ENCODE results near the gene LRRC8B. TPM values are rescaled to one million over a fixed set of nuclear protein-coding genes. Genes with fewer than 3 reads are reported as not detected.
A peak's percentile ranks its signal among the peaks of the same experiment; 100 is the strongest.

The LRRC8B gene
- total RNA-seq, 1 donor from 2014 or later = 6.4 TPM

DNA sequence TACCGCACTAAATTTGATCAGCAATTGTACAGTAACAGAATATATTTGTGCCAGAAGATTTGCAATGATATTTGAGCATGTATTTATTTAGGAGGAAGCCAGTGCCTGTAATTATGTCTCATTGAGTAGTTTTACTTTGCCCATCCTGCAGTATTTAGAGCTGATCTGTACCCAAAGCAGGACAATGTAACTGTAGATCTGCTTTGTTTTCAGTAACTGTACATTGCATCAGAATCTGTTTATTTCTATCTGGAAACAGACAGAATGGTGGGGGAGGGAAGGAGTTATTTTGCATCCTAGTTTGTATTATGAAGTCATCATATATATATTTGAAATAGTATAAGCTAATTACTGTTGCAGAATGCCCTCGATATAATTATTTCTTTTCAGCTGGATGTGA lies 72.1 kb downstream of the LRRC8B start:
- H2AFZ ChIP-seq (ENCODE audit: low read depth, low read length) = no peak overlapping the region
- Mint-ChIP-seq H3K27ac (ENCODE audit: unreplicated experiment) (no peak overlapping the region), H3K36me3 (ENCODE audit: low read depth, unreplicated experiment) (no peaks in the 10 kb centered on the region), H3K4me1 (ENCODE audit: low read depth, unreplicated experiment) (no peaks in the 10 kb centered on the region), H3K9me3 (ENCODE audit: unreplicated experiment) (no peaks in the 10 kb centered on the region), H3K4me3 (ENCODE audit: unreplicated experiment) (no peak overlapping the region), H3K27me3 (ENCODE audit: low read depth, unreplicated experiment) (peaks cover 14% of the 10 kb centered on the region)
- no peaks in the 10 kb centered on the region for H3K9me3 ChIP-seq (ENCODE audit: insufficient read depth, low read depth, low read length)
- H3K79me2 ChIP-seq (ENCODE audit: insufficient read depth, low read length) = no peaks in the 10 kb centered on the region
- no peak overlapping the region for H3K27ac ChIP-seq (ENCODE audit: low read depth, low read length)
- TF ChIP-seq EZH2 (IDR thresholded peaks at IDR 0.05; ENCODE audit: insufficient read depth, low read length) = no peak
- TF ChIP-seq, protein P1, sequence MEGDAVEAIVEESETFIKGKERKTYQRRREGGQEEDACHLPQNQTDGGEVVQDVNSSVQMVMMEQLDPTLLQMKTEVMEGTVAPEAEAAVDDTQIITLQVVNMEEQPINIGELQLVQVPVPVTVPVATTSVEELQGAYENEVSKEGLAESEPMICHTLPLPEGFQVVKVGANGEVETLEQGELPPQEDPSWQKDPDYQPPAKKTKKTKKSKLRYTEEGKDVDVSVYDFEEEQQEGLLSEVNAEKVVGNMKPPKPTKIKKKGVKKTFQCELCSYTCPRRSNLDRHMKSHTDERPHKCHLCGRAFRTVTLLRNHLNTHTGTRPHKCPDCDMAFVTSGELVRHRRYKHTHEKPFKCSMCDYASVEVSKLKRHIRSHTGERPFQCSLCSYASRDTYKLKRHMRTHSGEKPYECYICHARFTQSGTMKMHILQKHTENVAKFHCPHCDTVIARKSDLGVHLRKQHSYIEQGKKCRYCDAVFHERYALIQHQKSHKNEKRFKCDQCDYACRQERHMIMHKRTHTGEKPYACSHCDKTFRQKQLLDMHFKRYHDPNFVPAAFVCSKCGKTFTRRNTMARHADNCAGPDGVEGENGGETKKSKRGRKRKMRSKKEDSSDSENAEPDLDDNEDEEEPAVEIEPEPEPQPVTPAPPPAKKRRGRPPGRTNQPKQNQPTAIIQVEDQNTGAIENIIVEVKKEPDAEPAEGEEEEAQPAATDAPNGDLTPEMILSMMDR (IDR thresholded peaks at IDR 0.05; ENCODE audit: insufficient read depth, low read depth, low read length) = no peak
- H3K27me3 ChIP-seq (ENCODE audit: insufficient read depth, low read length) = no peaks in the 10 kb centered on the region
- no peak for FAIRE-seq
- no peak overlapping the region for H3K4me2 ChIP-seq (ENCODE audit: low read length)
- no peaks in the 10 kb centered on the region for H3K36me3 ChIP-seq (ENCODE audit: insufficient read depth, low read length)
- H3K4me1 ChIP-seq (ENCODE audit: insufficient read depth, low read length) = no peaks in the 10 kb centered on the region
- no peak for DNase-seq (ENCODE audit: low read depth)
- no peaks in the 10 kb centered on the region for H4K20me1 ChIP-seq (ENCODE audit: insufficient read depth, low read length)
- no peak overlapping the region for H3K4me3 ChIP-seq (ENCODE audit: insufficient read depth, low read depth, low read length)
- H3K9ac ChIP-seq (ENCODE audit: low read length) = no peak overlapping the region

DNA sequence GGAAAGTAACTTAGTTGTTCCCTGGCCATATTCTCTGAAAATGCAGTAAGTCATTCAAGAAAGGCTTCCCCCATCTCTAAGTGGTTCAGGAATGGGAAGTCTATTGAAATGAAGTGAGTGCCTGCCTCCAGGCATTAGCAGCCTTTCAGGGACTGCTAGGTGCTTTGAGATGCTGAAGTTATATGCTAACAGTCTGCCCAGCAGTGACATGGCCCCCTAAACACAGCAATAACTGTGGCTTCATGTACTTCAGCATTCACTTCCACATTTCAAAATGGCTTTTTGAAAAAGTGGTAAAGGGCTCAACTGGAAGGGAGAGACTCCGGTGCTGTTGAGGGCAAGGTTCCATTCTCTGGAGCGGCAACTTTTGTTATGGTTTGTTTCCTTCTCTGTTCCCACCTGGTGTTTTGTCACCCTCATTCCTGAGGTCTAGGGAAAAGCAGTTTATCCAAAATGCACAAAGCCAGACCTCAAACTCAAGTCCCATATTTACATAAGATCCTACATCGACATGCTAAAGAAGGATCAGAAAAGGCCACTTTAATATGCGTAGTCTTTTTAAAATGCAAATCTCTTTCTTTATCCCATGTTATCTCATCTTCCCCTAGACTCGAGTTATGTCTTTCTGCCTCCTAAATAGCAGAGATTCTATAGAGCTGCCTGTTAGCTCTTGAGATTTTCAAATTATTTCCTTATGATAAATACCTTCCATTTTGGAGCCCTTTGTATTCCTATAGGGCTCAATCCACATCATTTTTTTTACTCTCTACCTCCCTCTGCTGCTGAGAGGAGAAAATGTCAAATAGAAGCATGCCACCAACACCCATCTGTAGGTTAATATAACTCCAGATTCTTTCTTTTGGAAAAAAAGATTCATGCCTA lies 74.1 kb downstream of the LRRC8B start:
- DNase-seq (ENCODE audit: low read depth) = no peak
- FAIRE-seq = peak; percentile 5
- Mint-ChIP-seq H3K27me3 (ENCODE audit: low read depth, unreplicated experiment) (peaks cover 27% of the 10 kb centered on the region), H3K27ac (ENCODE audit: unreplicated experiment) (no peak overlapping the region), H3K9me3 (ENCODE audit: unreplicated experiment) (no peaks in the 10 kb centered on the region), H3K36me3 (ENCODE audit: low read depth, unreplicated experiment) (no peaks in the 10 kb centered on the region), H3K4me1 (ENCODE audit: low read depth, unreplicated experiment) (peaks cover 2% of the 10 kb centered on the region), H3K4me3 (ENCODE audit: unreplicated experiment) (no peak overlapping the region)
- Histone ChIP-seq H3K36me3 (ENCODE audit: insufficient read depth, low read length) (no peaks in the 10 kb centered on the region), H3K79me2 (ENCODE audit: insufficient read depth, low read length) (no peaks in the 10 kb centered on the region), H3K9me3 (ENCODE audit: insufficient read depth, low read depth, low read length) (no peaks in the 10 kb centered on the region), H3K4me3 (ENCODE audit: insufficient read depth, low read depth, low read length) (no peak overlapping the region), H3K4me2 (ENCODE audit: low read length) (no peak overlapping the region), H3K27ac (ENCODE audit: low read depth, low read length) (no peak overlapping the region), H4K20me1 (ENCODE audit: insufficient read depth, low read length) (no peaks in the 10 kb centered on the region), H3K27me3 (ENCODE audit: insufficient read depth, low read length) (no peaks in the 10 kb centered on the region), H3K4me1 (ENCODE audit: insufficient read depth, low read length) (peaks cover 4% of the 10 kb centered on the region), H2AFZ (ENCODE audit: low read depth, low read length) (no peak overlapping the region), H3K9ac (ENCODE audit: low read length) (no peak overlapping the region)
- no peak for TF ChIP-seq EZH2 (IDR thresholded peaks at IDR 0.05; ENCODE audit: insufficient read depth, low read length)
- TF ChIP-seq, protein P1 (IDR thresholded peaks at IDR 0.05; ENCODE audit: insufficient read depth, low read depth, low read length) = peak; percentile 63

DNA sequence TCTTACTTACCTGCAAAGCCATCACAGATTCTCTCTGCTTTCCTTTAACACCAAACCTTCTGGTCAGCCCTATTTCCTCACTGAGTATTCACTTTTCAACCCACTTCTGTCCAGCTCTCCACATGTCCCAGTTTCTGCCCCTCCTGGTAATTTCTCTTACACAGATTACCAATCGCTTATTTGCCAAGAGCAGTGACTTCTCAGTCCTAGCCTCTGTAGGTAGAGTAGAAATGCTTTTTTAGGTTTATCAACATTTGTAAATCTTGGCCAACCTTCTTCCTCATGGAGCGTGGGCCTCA lies 74.7 kb downstream of the LRRC8B start:
- peaks cover 3% of the 10 kb centered on the region for H3K4me1 Mint-ChIP-seq (ENCODE audit: low read depth, unreplicated experiment)
- H3K79me2 ChIP-seq (ENCODE audit: insufficient read depth, low read length) = no peaks in the 10 kb centered on the region
- no peak for TF ChIP-seq EZH2 (IDR thresholded peaks at IDR 0.05; ENCODE audit: insufficient read depth, low read length)
- TF ChIP-seq, protein P1 (IDR thresholded peaks at IDR 0.05; ENCODE audit: insufficient read depth, low read depth, low read length) = no peak
- H2AFZ ChIP-seq (ENCODE audit: low read depth, low read length) = no peak overlapping the region
- H3K4me2 ChIP-seq (ENCODE audit: low read length) = no peak overlapping the region
- no peak overlapping the region for H3K4me3 Mint-ChIP-seq (ENCODE audit: unreplicated experiment)
- H3K4me1 ChIP-seq (ENCODE audit: insufficient read depth, low read length) = peaks cover 9% of the 10 kb centered on the region
- H3K27ac ChIP-seq (ENCODE audit: low read depth, low read length) = no peak overlapping the region
- H3K9me3 ChIP-seq (ENCODE audit: insufficient read depth, low read depth, low read length) = no peaks in the 10 kb centered on the region
- H3K36me3 ChIP-seq (ENCODE audit: insufficient read depth, low read length) = no peaks in the 10 kb centered on the region
- H3K9me3 Mint-ChIP-seq (ENCODE audit: unreplicated experiment) = no peaks in the 10 kb centered on the region
- no peak for FAIRE-seq
- H3K9ac ChIP-seq (ENCODE audit: low read length) = no peak overlapping the region
- no peak overlapping the region for H3K27ac Mint-ChIP-seq (ENCODE audit: unreplicated experiment)
- H3K27me3 ChIP-seq (ENCODE audit: insufficient read depth, low read length) = no peaks in the 10 kb centered on the region
- no peak for DNase-seq (ENCODE audit: low read depth)
- H3K27me3 Mint-ChIP-seq (ENCODE audit: low read depth, unreplicated experiment) = peaks cover 27% of the 10 kb centered on the region
- no peaks in the 10 kb centered on the region for H4K20me1 ChIP-seq (ENCODE audit: insufficient read depth, low read length)
- no peak overlapping the region for H3K4me3 ChIP-seq (ENCODE audit: insufficient read depth, low read depth, low read length)
- H3K36me3 Mint-ChIP-seq (ENCODE audit: low read depth, unreplicated experiment) = no peaks in the 10 kb centered on the region

Measured in astrocyte (in vitro differentiated cells and primary cell).